ENCODE data around the gene KIF4B. TPM values are rescaled to one million over a fixed set of nuclear protein-coding genes. Genes with fewer than 3 reads are reported as not detected.
A peak's percentile ranks its signal among the peaks of the same experiment; 100 is the strongest.
"Not testable (repeated sequence)": the region's sequence is repeated elsewhere in the genome, so short reads cannot be mapped to it uniquely, and the experiment has no call there.

The KIF4B gene
- total RNA-seq: under 1 TPM in 1 of 4 donors, not detected in 3; 0.08 TPM
- not detected for polyA plus RNA-seq
- long read RNA-seq, donor 1: 0 reads
- long read RNA-seq, donor 2: 0 reads
- long read RNA-seq, donor 3: 0 reads
- long read RNA-seq, donor 4: 0 reads

- H3K9me3 ChIP-seq (ENCODE audit: control insufficient read depth, low read length): no peaks in the 10 kb centered on the region
- intact Hi-C loops (cut with DNase I): no loop called here
- H3K4me1 ChIP-seq (ENCODE audit: control insufficient read depth, insufficient read depth, low read length): no peaks in the 10 kb centered on the region
- no peak for DNase-seq
- no peak for ATAC-seq
- no peak within 1 kb of the TSS for H3K27ac ChIP-seq (ENCODE audit: low read length)
- WGBS: 93% methylated on average over 21 of the region's 21 CpGs
- H3K27me3 ChIP-seq (ENCODE audit: control insufficient read depth, insufficient read depth): no peaks in the 10 kb centered on the region
- no peak within 1 kb of the TSS for H3K4me3 ChIP-seq (ENCODE audit: low read length)
These were observed at the start of gene KIF4B for GRCh38 chr5:155013526-155013925. Gene KIF4B, plus strand, starts transcription at chr5:155013755. Its CDS starts 105 bp downstream, at chr5:155013860.

GRCh38 chr5:154966081-154966841 is 47.3 kb upstream of the KIF4B start:
- intact Hi-C loops (cut with DNase I): no loop called here
- no peaks in the 10 kb centered on the region for H3K27me3 ChIP-seq (ENCODE audit: control insufficient read depth, insufficient read depth)
- 75% methylated on average over 7 of the region's 7 CpGs for WGBS
- H3K4me1 ChIP-seq (ENCODE audit: control insufficient read depth, insufficient read depth, low read length): peaks cover 3% of the 10 kb centered on the region
- DNase-seq: peak in 1 of 3 donors; percentile 55
- H3K4me3 ChIP-seq (ENCODE audit: low read length): peak overlapping the region; percentile 40
- H3K27ac ChIP-seq (ENCODE audit: low read length): peak overlapping the region; percentile 62
- no peaks in the 10 kb centered on the region for H3K9me3 ChIP-seq (ENCODE audit: control insufficient read depth, low read length)
- peak; percentile 31 to 92 for ATAC-seq

- Histone ChIP-seq H3K9me3 (ENCODE audit: control insufficient read depth, low read length) (no peaks in the 10 kb centered on the region), H3K27ac (ENCODE audit: low read length) (peak overlapping the region; percentile 42), H3K4me1 (ENCODE audit: control insufficient read depth, insufficient read depth, low read length) (peaks cover 3% of the 10 kb centered on the region), H3K27me3 (ENCODE audit: control insufficient read depth, insufficient read depth) (no peaks in the 10 kb centered on the region), H3K4me3 (ENCODE audit: low read length) (peak overlapping the region; percentile 40)
- 78% methylated on average over 3 of the region's 3 CpGs for WGBS
- DNase-seq: no peak
- no peak for ATAC-seq
- intact Hi-C loops (cut with DNase I): no loop called here
These were observed 46.7 kb upstream of the KIF4B start for GRCh38 chr5:154966874-154967273.

GRCh38 chr5:154967421-154968024 is 46.0 kb upstream of the KIF4B start:
- intact Hi-C loops (cut with DNase I): no loop called here
- Histone ChIP-seq H3K4me3 (ENCODE audit: low read length) (peak overlapping the region; percentile 40), H3K4me1 (ENCODE audit: control insufficient read depth, insufficient read depth, low read length) (peaks cover 3% of the 10 kb centered on the region), H3K27me3 (ENCODE audit: control insufficient read depth, insufficient read depth) (no peaks in the 10 kb centered on the region), H3K27ac (ENCODE audit: low read length) (no peak overlapping the region), H3K9me3 (ENCODE audit: control insufficient read depth, low read length) (no peaks in the 10 kb centered on the region)
- WGBS: 65% methylated on average over 5 of the region's 5 CpGs
- ATAC-seq: no peak
- DNase-seq: no peak

- peaks cover 3% of the 10 kb centered on the region for H3K4me1 ChIP-seq (ENCODE audit: control insufficient read depth, insufficient read depth, low read length)
- 80% methylated on average over 5 of the region's 5 CpGs for WGBS
- H3K4me3 ChIP-seq (ENCODE audit: low read length): no peak overlapping the region
- no peaks in the 10 kb centered on the region for H3K9me3 ChIP-seq (ENCODE audit: control insufficient read depth, low read length)
- DNase-seq (no peak), ATAC-seq (no peak)
- no peak overlapping the region for H3K27ac ChIP-seq (ENCODE audit: low read length)
- intact Hi-C loops (cut with DNase I): no loop called here
- no peaks in the 10 kb centered on the region for H3K27me3 ChIP-seq (ENCODE audit: control insufficient read depth, insufficient read depth)
These were observed 44.6 kb upstream of the KIF4B start for GRCh38 chr5:154968953-154969352.

GRCh38 chr5:154970759-154971158 is 42.8 kb upstream of the KIF4B start:
- H3K27ac ChIP-seq (ENCODE audit: low read length): no peak overlapping the region
- intact Hi-C loops (cut with DNase I): loop anchor here in 1 of 4 donors (5.0 kb wide), 1 partner anchor 162 kb away; no protein-coding TSS in a partner anchor
- H3K4me3 ChIP-seq (ENCODE audit: low read length): no peak overlapping the region
- no peaks in the 10 kb centered on the region for H3K9me3 ChIP-seq (ENCODE audit: control insufficient read depth, low read length)
- H3K27me3 ChIP-seq (ENCODE audit: control insufficient read depth, insufficient read depth): no peaks in the 10 kb centered on the region
- no peaks in the 10 kb centered on the region for H3K4me1 ChIP-seq (ENCODE audit: control insufficient read depth, insufficient read depth, low read length)
- DNase-seq (no peak), ATAC-seq (no peak)

- ATAC-seq: no peak
- no peaks in the 10 kb centered on the region for H3K27me3 ChIP-seq (ENCODE audit: control insufficient read depth, insufficient read depth)
- no peaks in the 10 kb centered on the region for H3K4me1 ChIP-seq (ENCODE audit: control insufficient read depth, insufficient read depth, low read length)
- no peaks in the 10 kb centered on the region for H3K9me3 ChIP-seq (ENCODE audit: control insufficient read depth, low read length)
- intact Hi-C loops (cut with DNase I): loop anchor here in 1 of 4 donors (5.0 kb wide), 1 partner anchor 161 kb away; no protein-coding TSS in a partner anchor
- H3K27ac ChIP-seq (ENCODE audit: low read length): no peak overlapping the region
- no peak overlapping the region for H3K4me3 ChIP-seq (ENCODE audit: low read length)
- DNase-seq: no peak
- WGBS: 56% methylated on average over 2 of the region's 2 CpGs
These were observed 42.1 kb upstream of the KIF4B start for GRCh38 chr5:154971501-154971900.

- ATAC-seq (peak; percentile 41 to 48), DNase-seq (no peak)
- no peaks in the 10 kb centered on the region for H3K27me3 ChIP-seq (ENCODE audit: control insufficient read depth, insufficient read depth)
- WGBS: 72% methylated on average over 2 of the region's 2 CpGs
- H3K27ac ChIP-seq (ENCODE audit: low read length): no peak overlapping the region
- intact Hi-C loops (cut with DNase I): loop anchor here in 1 of 4 donors (5.0 kb wide), 1 partner anchor 160 kb away; no protein-coding TSS in a partner anchor
- no peaks in the 10 kb centered on the region for H3K9me3 ChIP-seq (ENCODE audit: control insufficient read depth, low read length)
- H3K4me1 ChIP-seq (ENCODE audit: control insufficient read depth, insufficient read depth, low read length): no peaks in the 10 kb centered on the region
- H3K4me3 ChIP-seq (ENCODE audit: low read length): no peak overlapping the region
These were observed 41.0 kb upstream of the KIF4B start for GRCh38 chr5:154972476-154973080.

GRCh38 chr5:154976082-154976481 is 37.5 kb upstream of the KIF4B start:
- H3K4me1 ChIP-seq (ENCODE audit: control insufficient read depth, insufficient read depth, low read length); H3K27me3 ChIP-seq (ENCODE audit: control insufficient read depth, insufficient read depth); ATAC-seq; intact Hi-C loops (cut with DNase I); H3K4me3 ChIP-seq (ENCODE audit: low read length); H3K27ac ChIP-seq (ENCODE audit: low read length); H3K9me3 ChIP-seq (ENCODE audit: control insufficient read depth, low read length); DNase-seq: not testable (repeated sequence)
- 96% methylated on average over 9 of the region's 9 CpGs for WGBS

- H3K9me3 ChIP-seq (ENCODE audit: control insufficient read depth, low read length): no peaks in the 10 kb centered on the region
- H3K27me3 ChIP-seq (ENCODE audit: control insufficient read depth, insufficient read depth): no peaks in the 10 kb centered on the region
- no peak overlapping the region for H3K27ac ChIP-seq (ENCODE audit: low read length)
- 83% methylated on average over 1 of the region's 1 CpG for WGBS
- H3K4me3 ChIP-seq (ENCODE audit: low read length): no peak overlapping the region
- intact Hi-C loops (cut with DNase I): no loop called here
- no peak for ATAC-seq
- H3K4me1 ChIP-seq (ENCODE audit: control insufficient read depth, insufficient read depth, low read length): no peaks in the 10 kb centered on the region
- DNase-seq: no peak
These were observed 36.1 kb upstream of the KIF4B start for GRCh38 chr5:154977409-154977808.

- H3K9me3 ChIP-seq (ENCODE audit: control insufficient read depth, low read length); H3K4me3 ChIP-seq (ENCODE audit: low read length); H3K4me1 ChIP-seq (ENCODE audit: control insufficient read depth, insufficient read depth, low read length); ATAC-seq; DNase-seq; H3K27ac ChIP-seq (ENCODE audit: low read length); intact Hi-C loops (cut with DNase I); H3K27me3 ChIP-seq (ENCODE audit: control insufficient read depth, insufficient read depth): not testable (repeated sequence)
- WGBS: 86% methylated on average over 2 of the region's 2 CpGs
These were observed 35.3 kb upstream of the KIF4B start for GRCh38 chr5:154978294-154978693.
